HepG2 (cell line): ENCODE measurements around the gene TAF6L. TPM values are rescaled to one million over a fixed set of nuclear protein-coding genes. Genes with fewer than 3 reads are reported as not detected.

Source experiments
- ATAC-seq: fragments of 200-7000 bp; cut with Tn5 transposase; 3 replicates; pipeline ENCODE4 v1.9.1; 2020; ENCODE audit warnings: mild to moderate bottlenecking, moderate library complexity
- BruUV-seq: library from RNA; stranded (reverse); fragments of 400-500 nt; replicated peaks from 2 replicates; lab custom pipeline; 2021; lab: Mats Ljungman, UMichigan
- CTCF ChIA-PET: fragments of 300-600 bp; formaldehyde crosslinking; extraction: SDS; loops from one replicate; lab custom pipeline; 2021; ENCODE audit warnings: low total read pairs, inconsistent platforms, low intra/inter-chr PET ratio; lab: Yijun Ruan, JAX
- POLR2A ChIA-PET: fragments of 350-600 bp; sonication (Branson Sonifier 250); formaldehyde crosslinking; loops from one replicate; lab custom pipeline; 2020; ENCODE audit warnings: antibody characterized with exemption, inconsistent platforms; lab: Yijun Ruan, JAX
- DNase-seq: peaks from one replicate; pipeline ENCODE4 v3.0.0-alpha.2; 2015; ENCODE audit warnings: low spot score
- FAIRE-seq: peaks from 3 replicates; lab custom pipeline; 2011; peaks lifted over from hg19 to GRCh38; lab: Jason Lieb, UNC
- H2AFZ ChIP-seq: one replicate; pipeline ENCODE4 v1.6.1; 2011; ENCODE audit warnings: low read length, inconsistent platforms
- H3K27ac ChIP-seq: fragments of 300-600 bp; 3 replicates; pipeline ENCODE4 v1.8.0; 2011; ENCODE audit warnings: mixed run types, mild to moderate bottlenecking, mixed read lengths, low read length, inconsistent platforms; ENCODE audit not compliant: insufficient read depth; ENCODE audit errors: extremely low read length
- H3K27me3 ChIP-seq, 2 experiments: fragments of 200-600 bp in 1 of 2; 2 replicates in 1 of 2; 3 replicates in 1 of 2; pipeline versions ENCODE4 v1.6.0 to v1.8.0; 2011; ENCODE audit warnings: low read length in 2 of 2, mild to moderate bottlenecking in 2 of 2, moderate library complexity in 2 of 2, inconsistent platforms in 1 of 2; ENCODE audit not compliant: insufficient read depth in 2 of 2, control insufficient read depth in 1 of 2
- H3K36me3 ChIP-seq, 2 experiments: fragments of 200-600 bp in 1 of 2; replicated peaks in 1 of 2; 2 replicates in 1 of 2; 3 replicates in 1 of 2; pipeline versions ENCODE4 v1.5.1 to v1.8.0; 2011; ENCODE audit warnings: low read length in 2 of 2, inconsistent platforms in 1 of 2; ENCODE audit not compliant: insufficient read depth in 2 of 2, control insufficient read depth in 1 of 2
- H3K4me1 ChIP-seq: 2 replicates; pipeline ENCODE4 v1.5.1; 2012; ENCODE audit warnings: low read length, inconsistent platforms; ENCODE audit not compliant: insufficient read depth
- H3K4me2 ChIP-seq: 2 replicates; pipeline ENCODE4 v1.6.0; 2011; ENCODE audit warnings: low read depth, low read length, inconsistent platforms
- H3K4me3 ChIP-seq, 3 experiments: fragments of 200-600 bp in 1 of 3; sonication (generic), shearing (Covaris generic) in 1 of 3; replicated peaks in 1 of 3; 2 replicates each; pipeline ENCODE4 v1.5.1; 2011 to 2016; ENCODE audit warnings: low read length in 3 of 3, inconsistent platforms in 2 of 3, low read depth in 2 of 3, mild to moderate bottlenecking in 2 of 3, control low read depth in 1 of 3, mixed read lengths in 1 of 3; ENCODE audit not compliant: insufficient read depth in 1 of 3
- H3K79me2 ChIP-seq: one replicate; pipeline ENCODE4 v1.6.1; 2011; ENCODE audit warnings: low read length, inconsistent platforms; ENCODE audit not compliant: insufficient read depth
- H3K9ac ChIP-seq: 2 replicates; pipeline ENCODE4 v1.6.0; 2011; ENCODE audit warnings: mild to moderate bottlenecking, low read depth, low read length, inconsistent platforms; ENCODE audit not compliant: insufficient read depth
- H3K9me3 ChIP-seq: 2 replicates; pipeline ENCODE4 v1.5.1; 2012; ENCODE audit warnings: mild to moderate bottlenecking, low read length
- H4K20me1 ChIP-seq: 2 replicates; pipeline ENCODE4 v1.6.0; 2011; ENCODE audit warnings: inconsistent platforms, mild to moderate bottlenecking, low read length, moderate library complexity; ENCODE audit not compliant: insufficient read depth
- BCL6 ChIP-seq: IDR thresholded peaks from 2 replicates; pipeline ENCODE4 v1.6.1; 2016; ENCODE audit warnings: missing genetic modification reagents, missing compliant biosample characterization
- CBX1 ChIP-seq: IDR thresholded peaks from one replicate; pipeline ENCODE4 v1.6.1; 2016; ENCODE audit warnings: antibody characterized with exemption, low read depth
- HOXA9 ChIP-seq: sonication (generic); formaldehyde crosslinking; IDR thresholded peaks from 2 replicates; pipeline ENCODE4 v1.8.1; 2022; ENCODE audit warnings: missing genetic modification reagents, mild to moderate bottlenecking, moderate library complexity, borderline replicate concordance
- SAP130 ChIP-seq: IDR thresholded peaks from 2 replicates; pipeline ENCODE4 v1.6.1; 2016; ENCODE audit warnings: low read depth
- SCMH1 ChIP-seq: sonication (generic); formaldehyde crosslinking; IDR thresholded peaks from 2 replicates; pipeline ENCODE4 v1.9.0; 2021; ENCODE audit warnings: missing genetic modification reagents, mild to moderate bottlenecking, borderline replicate concordance
- ZNF33B ChIP-seq: sonication (generic); formaldehyde crosslinking; IDR thresholded peaks from 2 replicates; pipeline ENCODE4 v1.5.1; 2020; ENCODE audit warnings: mild to moderate bottlenecking, missing genetic modification reagents
- ZNF83 ChIP-seq: sonication (generic); formaldehyde crosslinking; IDR thresholded peaks from 2 replicates; pipeline ENCODE4 v1.4.0; 2020; ENCODE audit warnings: missing genetic modification reagents, mild to moderate bottlenecking, borderline replicate concordance
- ZNF891 ChIP-seq: sonication (generic); formaldehyde crosslinking; IDR thresholded peaks from 2 replicates; pipeline ENCODE4 v1.5.0; 2020; ENCODE audit warnings: mild to moderate bottlenecking, missing genetic modification reagents
- WGBS: methylation state at CpG from one replicate; pipeline ENCODE4 v1.1.6; 2017; ENCODE audit warnings: low lambda C conversion rate; 5-methylcytosine and 5-hydroxymethylcytosine counted together
- in situ Hi-C: cut with HindIII; loops from 2 replicates; pipeline ENCODE4 v1.10.0; 2017; ENCODE audit warnings: low pct_unique_long_range_greater_than_20kb; ENCODE audit not compliant: extremely low pct_ligation_motif_present
- intact Hi-C: fragments of 100-400 bp; cut with micrococcal nuclease; formaldehyde crosslinking; loops from one replicate; pipeline ENCODE4 v1.10.0; 2022; ENCODE audit not compliant: unreplicated experiment
- polyA plus RNA-seq, 8 experiments: library from polyadenylated mRNA; depleted of rRNA in 3 of 8; stranded (reverse) in 7 of 8; unstranded in 1 of 8; fragments of >200 nt; fragmentation: Illumina TruSeq in 4 of 8; extraction: Trizol in 4 of 8; gene quantifications; 2 replicates each; pipeline versions ENCODE4 v1.2.1 to v1.2.3, GENCODE V29; 2011 to 2016; ENCODE audit warnings: low read depth in 4 of 8, missing spikeins in 1 of 8, mixed read lengths in 1 of 8; ENCODE audit not compliant: insufficient read depth in 1 of 8
- total RNA-seq, 5 experiments: library from RNA; depleted of rRNA; stranded (reverse); fragments of >200 nt; fragmentation: Illumina TruSeq; extraction: Trizol; gene quantifications; 2 replicates each; pipeline ENCODE4 v1.2.3, GENCODE V29; 2016; ENCODE audit warnings: low read depth in 1 of 5

TAF6L gene
- total and polyA plus RNA-seq, 2 of the 13 experiments (the other 11 are each of a cell fraction or from before 2014, with no cell fraction given): 12.6 to 19.4 TPM

DNA sequence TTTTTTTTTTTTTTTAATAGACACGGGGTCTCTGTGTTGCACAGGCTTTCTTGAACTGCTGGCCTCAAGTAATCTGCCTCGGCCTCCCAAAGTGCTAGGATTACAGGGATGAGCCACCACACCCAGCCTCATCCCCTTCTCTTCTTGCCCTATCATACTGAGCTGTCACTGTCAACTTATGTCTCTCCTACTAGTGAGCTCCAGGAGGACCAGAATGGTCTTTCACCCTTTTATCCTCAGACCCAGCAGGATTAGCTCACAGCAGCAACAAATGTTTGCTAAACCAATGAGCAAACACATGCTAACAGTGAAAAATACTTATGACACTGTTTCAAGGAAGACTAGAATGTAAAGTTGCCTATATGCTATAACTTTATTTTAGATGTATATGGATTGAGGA, 40.5 kb downstream of the TAF6L start:
- in situ Hi-C loops: no loop called here
- CTCF ChIA-PET: no interaction called here
- no peak overlapping the region for H3K27ac ChIP-seq

GRCh38 chr11:62816557-62816956, 45.4 kb downstream of the TAF6L start:
- CTCF ChIA-PET: no interaction called here
- H3K27ac ChIP-seq: no peak overlapping the region
- H3K4me1 ChIP-seq: peaks cover 11% of the 10 kb centered on the region
- no peaks in the 10 kb centered on the region for H3K79me2 ChIP-seq
- no peaks in the 10 kb centered on the region for H3K9me3 ChIP-seq
- H3K9ac ChIP-seq: no peak overlapping the region
- no peak overlapping the region for H2AFZ ChIP-seq
- no peak for FAIRE-seq
- no peak overlapping the region for H3K4me2 ChIP-seq
- DNase-seq: no peak
- no peak overlapping the region for H3K4me3 ChIP-seq
- peaks cover 4 to 29% of the 10 kb centered on the region in 2 experiments; a peak in 4 of 5 replicates for H3K36me3 ChIP-seq
- POLR2A ChIA-PET: interaction anchor here (0.7 to 1.5 kb wide), 8 partner anchors 10 to 89 kb away, joined by 3 to 7 read pairs (median 4); partner anchors contain the start of genes HNRNPUL2, STX5 and WDR74
- H4K20me1 ChIP-seq: no peaks in the 10 kb centered on the region
- H3K27me3 ChIP-seq: no peaks in the 10 kb centered on the region
- no TSS peak for BruUV-seq
- WGBS: 94% methylated on average over 8 of the region's 8 CpGs
- no peak for ATAC-seq
- intact Hi-C loops (no loop called here), in situ Hi-C loops (no loop called here)
- TF ChIP-seq ZNF33B (CRISPR knock-in tag) (no peak), HOXA9 (CRISPR knock-in tag) (no peak), ZNF83 (CRISPR knock-in tag) (no peak), SCMH1 (CRISPR knock-in tag) (no peak), ZNF891 (no peak)

More for the DNA sequence above, 40.5 kb downstream of the TAF6L start:
- Histone ChIP-seq H3K79me2 (no peaks in the 10 kb centered on the region), H3K4me1 (peaks cover 18% of the 10 kb centered on the region), H3K4me2 (no peak overlapping the region), H4K20me1 (no peaks in the 10 kb centered on the region), H3K4me3 (no peak overlapping the region), H3K9ac (no peak overlapping the region), H3K36me3 (peaks cover 1 to 3% of the 10 kb centered on the region in 2 experiments; a peak in 2 of 5 replicates), H3K9me3 (no peaks in the 10 kb centered on the region), H3K27me3 (no peaks in the 10 kb centered on the region), H2AFZ (no peak overlapping the region)
- intact Hi-C loops: no loop called here
- TF ChIP-seq CBX1: no peak
- peak; percentile 30; the same call in 1 of the 2 replicates for TF ChIP-seq SAP130 (CRISPR knock-in tag)
- no peak for TF ChIP-seq BCL6
- DNase-seq: peak; percentile 50
- POLR2A ChIA-PET: interaction anchor here (0.7 to 3.7 kb wide), 8 partner anchors 16 to 106 kb away, joined by 3 to 23 read pairs (median 8); partner anchors contain the start of genes STX5, TAF6L, TEX54 and TMEM179B
- no TSS peak for BruUV-seq
- FAIRE-seq: peak; percentile 40
- peak; percentile 89 for ATAC-seq
- 22% methylated on average over 2 of the region's 2 CpGs for WGBS
